Vagina (tissue), 2 donors: ENCODE data around the gene RGS14.

Experiments
- POLR2AphosphoS5 ChIP-seq, 2 donors: sonication (generic); formaldehyde crosslinking; IDR thresholded peaks; one replicate each; pipeline ENCODE4 v1.9.0; 2017; ENCODE audit warnings: antibody characterized with exemption in 2 of 2, mild to moderate bottlenecking in 2 of 2, low read depth in 1 of 2; ENCODE audit not compliant: insufficient read depth in 1 of 2
- TF ChIP-seq, protein P1 (sequence below), 3 experiments: fragments of 450-650 bp in 2 of 3; fragments of 200-600 bp in 1 of 3; sonication (generic) in 1 of 3; IDR thresholded peaks; one replicate each; pipeline ENCODE4 v1.5.1; 2017 to 2019; ENCODE audit warnings: antibody characterized with exemption in 3 of 3, mild to moderate bottlenecking in 2 of 3, moderate library complexity in 2 of 3

DNA sequence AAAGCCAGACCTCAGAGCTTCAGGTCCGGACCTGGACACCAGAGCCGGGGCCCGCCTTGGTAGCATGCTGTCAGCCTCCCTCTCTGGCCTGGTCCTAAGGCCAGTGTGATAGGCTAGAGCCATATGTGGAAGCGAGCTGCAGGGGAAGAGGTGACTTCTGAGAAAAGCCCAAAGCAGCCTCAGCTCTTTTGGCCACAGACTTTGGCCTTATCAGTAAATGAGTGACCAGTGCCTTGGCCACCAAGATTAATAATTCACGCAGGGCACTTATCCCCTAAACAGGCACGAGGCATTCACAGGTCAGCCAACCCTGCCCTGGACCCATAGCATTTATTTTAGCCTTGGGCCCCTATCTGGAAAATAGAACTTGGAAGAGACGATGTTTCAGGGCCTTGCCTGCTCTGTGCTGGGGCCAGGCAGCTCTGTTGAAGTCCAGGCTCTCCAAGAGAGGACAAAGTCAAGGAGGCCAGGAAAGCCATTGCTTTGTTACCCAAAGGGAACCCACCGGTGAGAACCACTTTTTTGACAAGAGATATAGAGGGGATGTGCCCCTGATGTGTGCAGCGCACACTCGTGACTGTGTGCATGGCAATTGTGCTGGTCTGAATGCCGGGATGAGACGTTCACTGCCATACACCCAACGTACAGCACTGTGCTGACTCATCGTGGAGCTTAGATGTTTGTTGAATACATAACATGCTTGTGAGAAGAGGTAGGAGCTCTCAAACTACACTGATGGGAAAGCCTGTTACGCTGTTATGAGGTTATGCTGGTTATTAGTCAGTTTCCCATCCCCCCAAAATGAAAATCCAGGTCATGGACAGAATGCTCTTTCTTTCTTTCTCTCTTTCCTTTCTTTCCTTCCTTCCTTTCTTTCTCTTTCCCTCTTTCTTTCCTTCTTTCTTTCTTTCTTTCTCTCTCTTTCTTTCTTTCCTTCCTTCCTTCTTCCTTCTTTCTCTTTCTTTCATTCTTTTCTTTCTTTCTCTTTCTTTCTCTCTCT, 21.5 kb downstream of the RGS14 start:
- TF ChIP-seq, protein P1, sequence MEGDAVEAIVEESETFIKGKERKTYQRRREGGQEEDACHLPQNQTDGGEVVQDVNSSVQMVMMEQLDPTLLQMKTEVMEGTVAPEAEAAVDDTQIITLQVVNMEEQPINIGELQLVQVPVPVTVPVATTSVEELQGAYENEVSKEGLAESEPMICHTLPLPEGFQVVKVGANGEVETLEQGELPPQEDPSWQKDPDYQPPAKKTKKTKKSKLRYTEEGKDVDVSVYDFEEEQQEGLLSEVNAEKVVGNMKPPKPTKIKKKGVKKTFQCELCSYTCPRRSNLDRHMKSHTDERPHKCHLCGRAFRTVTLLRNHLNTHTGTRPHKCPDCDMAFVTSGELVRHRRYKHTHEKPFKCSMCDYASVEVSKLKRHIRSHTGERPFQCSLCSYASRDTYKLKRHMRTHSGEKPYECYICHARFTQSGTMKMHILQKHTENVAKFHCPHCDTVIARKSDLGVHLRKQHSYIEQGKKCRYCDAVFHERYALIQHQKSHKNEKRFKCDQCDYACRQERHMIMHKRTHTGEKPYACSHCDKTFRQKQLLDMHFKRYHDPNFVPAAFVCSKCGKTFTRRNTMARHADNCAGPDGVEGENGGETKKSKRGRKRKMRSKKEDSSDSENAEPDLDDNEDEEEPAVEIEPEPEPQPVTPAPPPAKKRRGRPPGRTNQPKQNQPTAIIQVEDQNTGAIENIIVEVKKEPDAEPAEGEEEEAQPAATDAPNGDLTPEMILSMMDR (IDR thresholded peaks at IDR 0.05) = no peak
- TF ChIP-seq POLR2AphosphoS5 (IDR thresholded peaks at IDR 0.05; ENCODE audit: insufficient read depth in 1 of 2, low read depth in 1 of 2) = no peak
